Muscle layer of duodenum (tissue), 2 donors: ENCODE data around the gene PCSK1N.

Experiments used
- H3K27ac ChIP-seq: one replicate; pipeline ENCODE4 v1.7.0; 2013; ENCODE audit warnings: mild to moderate bottlenecking, low read length
- H3K27me3 ChIP-seq: one replicate; pipeline ENCODE4 v1.7.0; 2013; ENCODE audit warnings: low read depth, mild to moderate bottlenecking, control low read depth, low read length
- H3K36me3 ChIP-seq, 2 donors: one replicate each; pipeline ENCODE4 v1.7.0; 2013; ENCODE audit warnings: low read length in 2 of 2, control low read depth in 1 of 2, mild to moderate bottlenecking in 1 of 2; ENCODE audit not compliant: insufficient read depth in 2 of 2, control insufficient read depth in 1 of 2
- H3K4me1 ChIP-seq, 2 donors: one replicate each; pipeline ENCODE4 v1.7.0; 2013; ENCODE audit warnings: low read length in 2 of 2, mild to moderate bottlenecking in 2 of 2, control low read depth in 1 of 2, moderate library complexity in 1 of 2; ENCODE audit not compliant: insufficient read depth in 2 of 2, control insufficient read depth in 1 of 2
- H3K4me3 ChIP-seq, 2 donors: one replicate each; pipeline ENCODE4 v1.7.0; 2013; ENCODE audit warnings: low read length in 2 of 2, low read depth in 1 of 2, mild to moderate bottlenecking in 1 of 2
- H3K9me3 ChIP-seq, 2 donors: one replicate each; pipeline ENCODE4 v1.7.0; 2013; ENCODE audit warnings: low read length in 2 of 2, control low read depth in 1 of 2, mild to moderate bottlenecking in 1 of 2; ENCODE audit not compliant: control insufficient read depth in 1 of 2
- donor health status: healthy.

PCSK1N gene

GRCh38 chrX:48786825-48787504 is 48.4 kb downstream of the PCSK1N start:
- Histone ChIP-seq H3K4me3 (no peak overlapping the region), H3K27ac (no peak overlapping the region), H3K27me3 (no peaks in the 10 kb centered on the region), H3K36me3 (no peaks in the 10 kb centered on the region), H3K4me1 (no peaks in the 10 kb centered on the region), H3K9me3 (no peaks in the 10 kb centered on the region)

GRCh38 chrX:48786341-48786800 is 49.0 kb downstream of the PCSK1N start, which contains the start of gene GATA1:
TSS of gene GATA1 (plus strand) at chrX:48786590. CDS start at chrX:48791110, 4,520 bp downstream.
- Histone ChIP-seq H3K27ac (no peak within 1 kb of the TSS), H3K9me3 (no peaks in the 10 kb centered on the region), H3K4me3 (no peak within 1 kb of the TSS), H3K36me3 (no peaks in the 10 kb centered on the region), H3K27me3 (no peaks in the 10 kb centered on the region), H3K4me1 (no peaks in the 10 kb centered on the region)

- Histone ChIP-seq H3K4me3 (no peak overlapping the region), H3K27me3 (no peaks in the 10 kb centered on the region), H3K4me1 (no peaks in the 10 kb centered on the region), H3K36me3 (no peaks in the 10 kb centered on the region), H3K9me3 (no peaks in the 10 kb centered on the region), H3K27ac (no peak overlapping the region)
Observed at GRCh38 chrX:48785540-48786214, 49.7 kb downstream of the PCSK1N start.

GRCh38 chrX:48785186-48785539 is 50.2 kb downstream of the PCSK1N start:
- no peaks in the 10 kb centered on the region for H3K27me3 ChIP-seq
- no peaks in the 10 kb centered on the region for H3K4me1 ChIP-seq
- no peak overlapping the region for H3K4me3 ChIP-seq
- H3K9me3 ChIP-seq: no peaks in the 10 kb centered on the region
- no peaks in the 10 kb centered on the region for H3K36me3 ChIP-seq
- no peak overlapping the region for H3K27ac ChIP-seq

- Histone ChIP-seq H3K9me3 (no peaks in the 10 kb centered on the region), H3K27ac (no peak overlapping the region), H3K4me1 (no peaks in the 10 kb centered on the region), H3K4me3 (no peak overlapping the region), H3K36me3 (no peaks in the 10 kb centered on the region), H3K27me3 (no peaks in the 10 kb centered on the region)
Observed at GRCh38 chrX:48784726-48785125, 50.7 kb downstream of the PCSK1N start.

- Histone ChIP-seq H3K4me1 (no peaks in the 10 kb centered on the region), H3K9me3 (no peaks in the 10 kb centered on the region), H3K36me3 (no peaks in the 10 kb centered on the region), H3K27me3 (no peaks in the 10 kb centered on the region), H3K4me3 (no peak overlapping the region), H3K27ac (no peak overlapping the region)
Observed at GRCh38 chrX:48782795-48783194, 52.6 kb downstream of the PCSK1N start.

- Histone ChIP-seq H3K27ac (no peak overlapping the region), H3K27me3 (no peaks in the 10 kb centered on the region), H3K4me3 (no peak overlapping the region), H3K36me3 (no peaks in the 10 kb centered on the region), H3K4me1 (no peaks in the 10 kb centered on the region), H3K9me3 (no peaks in the 10 kb centered on the region)
Observed at GRCh38 chrX:48782216-48782615, 53.2 kb downstream of the PCSK1N start.

GRCh38 chrX:48781705-48782104 is 53.7 kb downstream of the PCSK1N start:
- Histone ChIP-seq H3K27ac (no peak overlapping the region), H3K4me3 (no peak overlapping the region), H3K36me3 (no peaks in the 10 kb centered on the region), H3K4me1 (no peaks in the 10 kb centered on the region), H3K27me3 (no peaks in the 10 kb centered on the region), H3K9me3 (no peaks in the 10 kb centered on the region)
